ENCODE results near the gene ABCG4.

Gene ABCG4

GRCh38 chr11:119205080-119205479, 56.2 kb downstream of the ABCG4 start:
- TF ChIP-seq CTCF (IDR thresholded peaks at IDR 0.05; ENCODE audit: insufficient read depth, low read depth, low read length, missing control alignments) = no peak
- DNase-seq (ENCODE audit: low read depth) = peak; percentile 49
- H3K4me3 ChIP-seq (ENCODE audit: low read depth, low read length) = peak overlapping the region; percentile 99

- peak within 1 kb of the TSS; percentile 99 for H3K4me3 ChIP-seq (ENCODE audit: low read depth, low read length)
- peak; percentile 90 for TF ChIP-seq CTCF (IDR thresholded peaks at IDR 0.05; ENCODE audit: insufficient read depth, low read depth, low read length, missing control alignments)
- DNase-seq (ENCODE audit: low read depth) = peak; percentile 93
Observed at GRCh38 chr11:119205574-119206510, 57.0 kb downstream of the ABCG4 start, which contains the start of gene CBL. CBL (plus strand) TSS chr11:119206339; CDS start chr11:119206418, 79 bp downstream.

GRCh38 chr11:119206511-119207414, 57.9 kb downstream of the ABCG4 start:
- TF ChIP-seq CTCF (IDR thresholded peaks at IDR 0.05; ENCODE audit: insufficient read depth, low read depth, low read length, missing control alignments) = no peak
- H3K4me3 ChIP-seq (ENCODE audit: low read depth, low read length) = peak overlapping the region; percentile 99
- peak; percentile 61 for DNase-seq (ENCODE audit: low read depth)

GRCh38 chr11:119207415-119207960, 58.6 kb downstream of the ABCG4 start:
- peak overlapping the region; percentile 99 for H3K4me3 ChIP-seq (ENCODE audit: low read depth, low read length)
- no peak for DNase-seq (ENCODE audit: low read depth)
- no peak for TF ChIP-seq CTCF (IDR thresholded peaks at IDR 0.05; ENCODE audit: insufficient read depth, low read depth, low read length, missing control alignments)

GRCh38 chr11:119209186-119209585, 60.3 kb downstream of the ABCG4 start:
- no peak overlapping the region for H3K4me3 ChIP-seq (ENCODE audit: low read depth, low read length)
- no peak for DNase-seq (ENCODE audit: low read depth)
- no peak for TF ChIP-seq CTCF (IDR thresholded peaks at IDR 0.05; ENCODE audit: insufficient read depth, low read depth, low read length, missing control alignments)

- TF ChIP-seq CTCF (IDR thresholded peaks at IDR 0.05; ENCODE audit: insufficient read depth, low read depth, low read length, missing control alignments) = no peak
- no peak overlapping the region for H3K4me3 ChIP-seq (ENCODE audit: low read depth, low read length)
- DNase-seq (ENCODE audit: low read depth) = no peak
Observed at GRCh38 chr11:119210050-119210449, 61.2 kb downstream of the ABCG4 start.

All from GM12865 (cell line).